RPMI8226 (cell line): Measurements from ENCODE around the gene HIBADH.
"Not testable (repeated sequence)": the region's sequence is repeated elsewhere in the genome, so short reads cannot be mapped to it uniquely, and the experiment has no call there.

Experiments used
- DNase-seq: peaks from one replicate; pipeline ENCODE4 v3.0.0-alpha.2; 2015

The HIBADH gene

DNA sequence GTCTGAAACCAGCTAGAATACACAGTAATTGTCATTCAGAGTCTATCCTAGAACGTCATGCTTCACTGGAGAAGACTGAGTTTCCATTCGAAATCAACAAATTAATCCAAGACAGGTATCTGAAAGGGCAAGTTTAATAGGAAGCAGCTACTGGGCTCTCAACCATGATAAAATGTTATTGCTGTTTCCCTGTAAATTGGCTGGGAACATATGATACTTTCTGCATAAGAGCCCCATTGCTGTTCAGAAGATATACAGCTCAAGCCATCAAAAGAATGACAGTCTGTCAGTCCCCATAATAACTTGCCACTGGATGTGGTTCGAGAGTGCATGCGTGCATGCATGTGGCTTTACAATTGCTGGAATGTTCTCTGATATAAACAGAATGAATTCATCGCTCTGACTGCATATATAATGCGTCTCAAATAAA is 129.0 kb downstream of the HIBADH start:
- DNase-seq = no peak

DNA sequence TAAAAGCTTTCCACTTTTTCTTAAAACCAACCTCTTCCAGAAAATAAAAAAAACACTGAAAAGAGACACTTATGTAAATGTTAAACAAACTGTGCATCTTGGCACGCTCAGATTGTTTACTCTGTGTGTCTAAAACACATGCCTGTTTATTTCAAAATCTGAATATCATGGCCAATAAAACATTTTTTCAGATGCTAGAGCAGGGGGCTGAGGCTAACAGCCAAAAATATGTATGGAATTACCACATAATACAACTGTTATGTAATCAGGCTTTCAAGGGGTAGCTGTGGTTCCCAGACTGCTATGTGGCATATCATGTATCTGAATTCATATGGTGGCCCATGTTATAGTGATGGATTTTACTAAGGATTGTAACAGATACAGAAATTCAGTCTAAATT is 130.4 kb downstream of the HIBADH start:
- no peak for DNase-seq

DNA sequence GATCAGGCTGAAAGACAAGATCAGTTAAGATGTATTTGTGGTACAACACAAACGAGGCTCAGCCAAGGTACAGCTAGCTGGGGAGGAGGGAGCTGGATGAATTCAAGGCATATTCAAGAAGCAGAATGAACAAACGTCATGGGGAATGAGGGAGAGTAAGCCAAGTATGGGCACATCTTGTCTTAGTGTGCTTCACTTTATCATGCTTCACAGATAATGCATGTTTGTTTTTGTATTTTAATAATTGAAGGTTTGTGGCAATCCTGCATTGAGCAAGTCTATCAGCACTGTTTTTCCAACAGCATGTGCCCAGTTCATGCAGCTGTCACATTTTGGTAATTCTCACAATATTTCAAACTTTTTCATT is 135.4 kb downstream of the HIBADH start:
- no peak for DNase-seq

DNA sequence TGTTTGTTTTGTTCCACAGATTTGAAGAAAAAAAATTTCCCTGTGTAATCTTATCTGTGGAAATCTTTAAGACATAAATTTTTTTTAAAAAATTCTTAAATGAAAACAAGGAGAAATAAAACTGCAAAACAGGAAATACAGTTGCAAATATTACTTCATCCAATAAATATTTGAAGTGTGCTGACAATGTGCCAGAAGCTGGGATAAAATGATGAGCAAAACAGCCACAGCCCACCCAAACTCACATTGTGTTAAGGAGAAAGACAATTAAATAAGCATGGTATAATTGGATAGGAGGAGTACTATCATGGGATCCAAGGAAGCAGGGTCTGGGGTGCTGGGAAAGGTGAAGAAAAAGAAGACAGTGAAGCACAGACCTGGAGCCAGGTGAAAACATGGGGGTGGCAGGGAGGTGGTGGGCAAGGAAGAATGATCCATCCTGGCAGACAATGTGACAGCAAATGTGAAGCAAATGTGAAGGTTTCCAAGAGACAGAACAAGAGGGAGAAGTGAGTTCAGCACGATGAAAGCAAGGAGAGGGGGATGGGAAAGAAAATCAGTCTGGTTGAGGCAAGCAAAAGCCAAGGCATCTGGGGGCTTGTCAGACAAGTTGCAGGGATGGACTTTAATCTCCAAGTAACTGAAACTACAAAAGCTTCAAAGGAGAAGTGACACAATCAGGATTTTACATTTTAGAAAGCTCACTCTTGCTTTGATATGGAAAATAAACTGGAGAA is 135.9 kb downstream of the HIBADH start:
- no peak for DNase-seq

DNA sequence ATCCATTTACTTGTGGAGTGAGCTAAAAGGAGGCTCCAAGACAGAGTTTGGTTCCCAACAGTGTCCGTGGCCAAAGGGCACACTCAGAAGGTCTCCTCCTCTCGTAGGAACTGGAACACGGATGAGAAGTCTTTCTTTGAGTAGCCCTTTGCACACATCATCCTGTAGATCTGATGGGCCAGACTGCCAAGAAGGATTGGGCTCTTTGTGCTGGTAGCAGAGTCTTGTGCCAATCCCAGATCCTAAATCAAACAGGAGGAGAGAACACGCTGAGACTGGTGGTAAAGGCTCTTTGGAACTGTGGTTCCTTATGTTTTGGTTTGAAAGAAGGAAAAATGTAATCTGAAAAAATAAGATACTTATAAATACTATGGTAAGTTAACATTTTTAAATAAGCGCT is 136.6 kb downstream of the HIBADH start:
- no peak for DNase-seq

DNA sequence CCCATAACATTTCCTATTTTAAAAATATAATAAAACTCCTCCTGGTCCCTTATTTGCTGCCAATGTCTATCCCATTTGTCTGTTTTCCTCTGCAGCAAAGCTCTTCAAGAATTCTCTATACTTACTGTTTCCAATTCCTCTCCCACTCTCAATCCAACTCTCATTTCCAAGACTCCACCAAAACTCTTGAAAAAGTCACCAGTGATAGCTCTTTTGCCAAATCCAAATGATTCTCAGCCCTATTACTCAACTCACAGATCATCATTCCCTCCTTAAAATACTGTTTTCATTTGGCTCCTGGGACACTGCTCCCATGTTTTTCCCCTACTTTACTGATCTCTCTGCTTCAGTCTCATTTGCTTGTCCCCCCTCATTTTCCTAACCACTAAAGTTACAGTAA is 139.4 kb downstream of the HIBADH start:
- DNase-seq = no peak

DNA sequence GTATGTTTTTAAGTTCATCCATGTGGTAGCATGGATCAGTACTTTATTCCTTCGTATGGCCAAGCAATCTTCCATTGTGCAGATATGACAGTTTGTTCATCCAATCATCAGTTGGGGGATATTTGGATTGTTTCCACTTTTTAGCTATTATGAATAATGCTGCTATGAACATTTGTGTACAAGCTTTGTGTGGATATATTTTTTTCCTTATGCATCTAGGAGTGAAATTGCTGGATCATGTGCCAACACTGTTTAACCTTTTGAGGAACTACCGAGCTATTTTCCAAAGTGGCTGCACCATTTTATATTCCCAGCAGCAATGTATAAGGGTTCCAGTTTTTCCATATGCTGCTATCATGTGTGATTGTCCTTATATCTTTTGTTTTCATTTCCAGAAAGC is 140.1 kb downstream of the HIBADH start:
- DNase-seq = no peak

DNA sequence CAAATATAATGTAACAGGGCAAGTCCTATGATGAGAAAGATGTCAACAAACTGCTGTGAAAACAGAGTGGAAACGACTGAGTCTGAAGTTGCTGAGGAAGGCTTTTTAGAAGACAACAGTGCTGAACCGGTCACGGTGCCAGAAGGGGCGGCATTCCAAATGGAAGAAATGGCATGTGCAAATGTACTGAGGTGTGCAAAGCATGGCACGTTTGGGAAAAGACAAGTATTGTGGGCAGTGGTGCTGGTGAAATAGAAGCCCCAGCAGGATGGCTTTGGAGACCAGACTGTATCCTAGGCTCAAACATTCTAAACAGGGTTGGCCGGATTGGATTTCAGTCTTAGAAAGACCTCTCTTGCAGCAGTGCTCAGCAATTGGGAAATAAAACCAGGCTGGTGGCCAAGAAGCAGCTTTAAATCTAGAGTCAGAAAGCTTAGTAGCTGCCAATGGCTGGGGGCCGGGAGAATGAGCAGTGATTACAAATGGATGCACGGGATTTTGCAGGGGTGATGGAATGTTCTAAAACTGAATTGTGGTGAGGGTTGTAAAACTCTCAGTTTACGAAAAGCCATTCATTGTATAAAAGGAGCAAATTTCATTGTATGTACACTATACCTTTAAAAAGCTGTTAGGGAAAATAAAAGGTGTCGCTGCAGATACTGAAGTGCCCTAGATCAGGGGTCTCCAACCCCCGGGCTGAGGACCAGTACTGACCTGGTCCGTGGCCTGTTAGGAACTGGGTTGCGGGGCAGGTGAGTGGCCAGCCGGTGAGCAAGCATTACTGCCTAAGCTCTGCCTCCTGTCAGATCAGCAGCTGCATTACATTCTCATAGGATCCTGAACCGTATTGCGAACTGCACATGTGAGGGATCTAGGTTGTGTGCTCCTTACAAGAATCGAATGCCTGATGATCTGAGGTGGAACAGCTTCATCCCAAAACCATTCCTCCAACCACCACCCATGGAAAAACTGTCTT is 141.6 kb downstream of the HIBADH start:
- DNase-seq = no peak

DNA sequence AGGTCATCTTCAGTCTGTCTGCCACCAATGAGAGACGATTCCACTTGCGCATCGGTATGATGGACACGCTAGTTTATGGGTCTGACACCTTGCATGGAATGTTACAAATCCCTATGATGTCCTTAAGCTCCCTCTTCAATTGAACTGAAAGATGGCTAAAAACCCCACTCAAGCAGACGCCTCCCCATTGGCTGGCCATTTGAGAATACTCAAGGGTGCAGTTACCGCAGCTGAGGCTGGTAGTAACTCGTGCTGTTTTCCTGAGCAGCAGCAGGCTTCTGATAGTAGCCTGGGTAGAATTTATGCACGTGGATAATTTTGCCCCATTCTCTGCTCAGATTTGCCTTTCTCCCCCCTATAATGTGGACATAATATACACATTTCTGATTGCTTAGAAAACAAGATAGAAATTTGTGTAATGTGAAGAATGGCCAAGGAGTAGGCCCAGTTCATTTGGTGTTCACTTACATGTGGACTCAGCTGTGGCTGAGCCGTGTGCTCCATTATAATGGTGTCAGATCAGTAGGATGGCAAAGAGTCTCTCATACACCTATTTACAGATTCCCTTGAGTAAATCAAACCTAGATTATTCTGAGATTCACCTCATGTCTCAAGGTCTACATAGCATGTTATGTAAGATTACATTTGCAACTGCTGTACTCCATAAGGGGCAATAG is 142.8 kb downstream of the HIBADH start:
- no peak for DNase-seq

DNA sequence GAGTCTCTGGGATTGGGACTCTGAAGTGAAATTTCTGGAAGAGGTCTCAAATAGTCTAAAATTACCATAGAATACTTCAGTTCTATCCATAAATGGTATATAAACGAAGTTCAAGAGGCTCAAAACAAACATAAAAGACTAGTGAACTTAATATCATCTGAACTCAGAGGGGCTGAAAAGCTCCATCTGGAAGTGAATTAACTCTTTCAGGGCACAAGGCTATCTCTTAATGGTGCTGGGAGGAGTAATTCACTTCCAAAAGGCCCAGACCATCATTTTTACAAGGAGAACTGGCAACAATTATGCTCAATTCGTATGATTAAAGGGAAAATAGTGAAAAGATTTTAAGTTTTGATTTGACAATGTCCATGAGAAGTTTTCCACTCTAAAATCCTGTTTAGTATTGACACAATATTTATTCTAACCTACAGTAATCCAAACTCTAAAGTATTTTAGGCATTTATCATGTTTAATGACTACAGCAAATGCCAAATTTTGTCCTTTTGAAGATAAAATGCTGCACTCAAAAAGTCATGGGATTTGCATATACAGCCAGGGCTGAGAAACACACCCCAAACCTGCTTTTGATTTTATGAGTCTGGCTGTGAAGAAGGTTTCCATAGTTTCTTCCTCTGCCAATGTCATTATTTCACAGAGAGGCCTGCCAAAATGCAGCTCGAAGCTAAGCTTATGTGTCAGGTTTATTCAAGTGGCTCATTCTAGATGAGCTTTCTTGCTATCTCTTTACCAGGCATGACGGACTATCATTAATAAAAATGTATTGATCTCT is 143.9 kb downstream of the HIBADH start:
- DNase-seq = no peak

DNA sequence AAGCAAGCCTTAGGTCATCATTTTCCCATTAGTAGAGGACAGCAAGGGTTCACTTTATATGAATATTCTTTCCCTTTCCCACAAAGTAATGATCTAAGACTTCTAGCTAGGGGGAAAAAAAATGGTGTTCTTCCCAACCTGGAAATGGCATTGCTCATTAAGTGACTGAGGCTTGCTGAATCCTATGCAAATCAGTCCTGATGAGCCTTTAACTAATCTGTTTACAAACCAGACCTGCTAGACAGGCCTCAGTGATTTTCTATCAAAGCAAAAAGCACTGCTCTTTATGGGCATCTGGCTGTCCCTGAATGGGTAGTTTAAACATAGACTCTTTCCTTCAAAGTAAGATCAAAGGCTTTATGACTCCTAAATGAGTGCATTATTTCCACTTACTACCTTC is 146.3 kb downstream of the HIBADH start:
- DNase-seq = no peak

DNA sequence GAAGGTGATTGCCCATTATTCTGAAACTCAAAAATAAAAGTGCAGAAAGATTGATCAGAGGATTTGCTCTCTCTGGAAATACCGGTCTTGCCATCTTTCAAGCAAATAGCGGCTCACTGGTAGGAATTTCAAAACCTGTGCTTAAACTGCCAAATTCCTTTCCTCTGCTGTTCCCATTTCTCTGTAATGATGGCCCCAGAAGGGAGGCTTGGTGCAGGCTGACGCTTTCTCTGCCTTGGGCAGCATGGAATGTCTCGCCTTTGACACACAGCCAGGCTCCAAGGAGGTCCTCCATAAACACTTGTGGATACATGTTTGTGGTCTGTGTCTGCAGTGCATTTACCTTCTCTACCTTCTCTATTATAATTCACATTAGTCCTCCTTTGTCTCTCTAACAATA is 146.8 kb downstream of the HIBADH start:
- no peak for DNase-seq

DNA sequence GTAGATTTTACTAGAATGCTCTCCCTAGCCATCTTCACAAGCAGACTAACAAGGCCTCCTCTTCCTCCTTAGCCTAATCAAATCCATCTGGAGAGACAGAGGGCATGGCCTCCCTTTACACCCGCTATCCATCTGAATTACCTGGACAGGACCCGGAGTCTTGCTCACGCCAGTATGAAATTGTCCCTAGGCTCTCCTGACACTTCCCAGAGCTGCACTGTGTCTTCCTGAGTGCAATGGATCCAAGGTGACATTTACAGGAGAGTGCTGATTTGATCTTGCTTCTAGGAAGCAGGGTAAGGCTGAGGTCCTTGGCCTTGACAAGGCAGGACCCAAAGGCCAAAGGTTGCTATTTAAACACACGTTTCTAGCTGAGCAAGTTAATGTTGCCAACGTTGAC is 147.8 kb downstream of the HIBADH start:
- DNase-seq = no peak

DNA sequence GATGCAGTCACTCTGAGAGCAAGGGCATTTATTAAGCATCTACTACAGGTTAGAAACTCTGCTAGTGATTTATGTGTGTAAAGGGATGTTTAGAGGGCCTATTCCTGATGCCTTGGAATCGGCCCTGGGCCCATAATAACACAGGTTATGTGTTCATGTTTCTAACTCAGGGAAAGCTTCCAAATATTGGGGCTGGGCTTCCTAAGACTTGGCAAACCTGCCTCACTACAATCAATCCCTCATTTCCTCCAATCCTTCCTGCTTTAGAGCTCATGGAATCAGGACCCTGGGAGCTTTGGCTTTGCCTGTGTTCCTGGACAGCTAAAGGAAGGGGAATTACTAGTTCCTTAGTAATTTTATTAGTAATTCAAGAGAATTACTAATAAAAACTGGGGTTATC is 148.8 kb downstream of the HIBADH start:
- no peak for DNase-seq

DNA sequence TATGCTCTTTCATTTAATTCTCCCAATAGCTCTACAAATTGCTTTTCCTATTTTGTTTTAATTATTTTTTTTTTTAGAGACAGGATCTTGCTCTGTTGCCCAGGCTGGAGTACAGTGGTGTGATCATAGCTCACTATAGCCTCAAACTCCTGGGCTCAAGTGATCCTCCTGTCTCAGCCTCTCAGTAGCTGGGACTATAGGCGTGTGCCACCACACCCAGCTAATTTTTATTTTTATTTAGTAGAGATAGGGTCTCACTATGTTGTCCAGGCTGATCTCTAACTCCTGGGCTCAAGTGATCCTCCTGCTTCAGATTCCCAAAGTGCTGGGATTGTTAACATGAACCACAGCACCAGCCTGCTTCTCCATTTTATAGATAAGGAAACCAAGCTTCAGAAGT is 151.3 kb downstream of the HIBADH start:
- DNase-seq = not testable (repeated sequence)

DNA sequence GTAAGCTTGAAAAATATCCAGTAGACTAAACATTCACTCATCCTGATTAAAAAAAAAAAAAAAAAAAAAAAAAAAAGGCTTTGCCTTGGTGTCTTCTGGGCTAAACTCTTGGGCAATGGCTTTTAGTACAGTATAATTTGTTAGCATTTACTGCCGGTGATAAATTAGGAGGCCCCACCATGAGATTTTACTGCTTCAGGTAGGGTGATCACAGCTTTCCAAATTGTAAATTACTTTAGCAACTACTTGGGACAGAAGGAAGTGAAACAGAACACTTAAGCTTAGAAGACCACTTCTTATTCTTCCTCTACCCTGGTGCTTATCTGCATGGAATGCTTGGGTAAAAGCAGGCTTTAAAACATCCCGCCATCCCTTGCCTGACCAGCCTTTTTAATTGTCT is 152.1 kb downstream of the HIBADH start:
- no peak for DNase-seq

DNA sequence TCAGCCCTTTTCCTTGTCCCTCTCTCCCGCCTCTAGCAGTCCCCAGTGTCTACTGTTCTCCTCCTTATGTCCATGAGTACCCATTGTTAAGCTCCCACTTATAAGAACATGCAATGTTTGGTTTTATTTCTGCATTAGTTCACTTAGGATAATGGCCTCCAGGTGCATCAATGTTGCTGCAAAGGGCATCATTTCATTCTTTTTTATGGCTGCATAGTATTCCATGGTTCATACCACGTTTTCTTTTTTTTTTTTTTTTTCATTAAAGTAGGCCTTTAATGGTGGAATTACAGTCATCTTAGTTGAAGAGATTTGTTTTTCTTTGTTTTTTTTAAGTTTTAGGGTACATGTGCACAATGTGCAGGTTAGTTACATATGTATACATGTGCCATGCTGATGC is 160.8 kb downstream of the HIBADH start:
- not testable (repeated sequence) for DNase-seq

DNA sequence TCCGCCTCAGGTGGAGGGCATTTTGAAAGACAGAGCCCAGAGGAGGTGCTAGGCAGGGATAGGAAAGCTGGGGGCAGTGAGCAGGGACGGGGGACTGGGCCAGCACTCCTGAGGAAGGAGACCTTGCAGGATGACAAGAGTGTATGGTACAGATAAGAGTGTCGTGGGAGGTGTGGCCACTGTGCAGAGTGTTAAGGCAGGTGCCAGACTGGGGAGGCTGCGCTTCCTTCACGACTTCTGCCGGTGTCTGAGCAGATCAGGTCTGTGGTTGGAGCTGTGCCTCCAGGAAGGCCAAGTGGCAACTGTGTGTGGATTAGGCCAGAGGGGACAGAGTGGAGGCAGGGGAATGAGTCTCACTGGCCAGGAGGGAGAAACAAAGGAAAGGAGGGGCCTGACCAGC is 161.7 kb downstream of the HIBADH start:
- no peak for DNase-seq

DNA sequence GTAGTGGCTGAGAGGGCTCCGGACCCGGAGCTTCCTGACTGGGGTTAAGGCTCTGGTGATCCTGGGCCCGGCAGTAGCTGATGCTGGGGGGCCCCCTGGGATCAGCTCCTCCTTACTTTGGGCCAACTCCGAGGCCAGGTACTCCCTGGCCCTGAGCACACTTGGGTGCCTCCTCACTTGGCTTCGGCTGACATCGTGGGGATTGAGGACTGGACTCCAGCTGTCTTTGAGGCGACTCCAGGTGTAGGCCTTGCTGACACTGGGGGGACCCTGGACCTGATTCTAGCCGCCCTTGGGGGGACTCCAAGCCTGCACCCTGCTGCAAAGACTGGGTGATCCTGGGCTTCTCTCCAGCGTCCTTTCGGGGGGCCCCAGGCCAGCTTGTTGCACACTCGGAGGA is 170.5 kb downstream of the HIBADH start:
- DNase-seq = no peak

DNA sequence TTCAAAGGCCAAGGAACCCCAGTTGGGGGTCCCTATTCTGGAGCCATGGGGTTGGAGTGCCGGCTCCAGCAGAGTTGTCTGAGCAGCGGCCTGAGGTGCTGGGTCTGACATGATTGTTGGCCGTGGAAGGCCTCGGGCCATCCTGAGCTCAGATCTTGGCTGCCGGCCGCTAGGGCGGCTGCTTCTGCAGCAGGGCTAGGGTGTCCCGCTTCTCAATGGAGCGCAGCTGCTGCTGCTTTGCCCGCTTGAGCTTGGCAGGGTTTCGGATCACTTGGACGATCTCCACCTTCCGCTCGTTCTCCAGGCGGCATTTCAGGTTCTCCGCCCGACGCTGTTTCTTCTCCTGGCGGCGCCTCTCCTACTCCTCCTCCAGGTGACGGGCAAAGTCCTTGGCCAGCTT is 171.1 kb downstream of the HIBADH start:
- no peak for DNase-seq

DNA sequence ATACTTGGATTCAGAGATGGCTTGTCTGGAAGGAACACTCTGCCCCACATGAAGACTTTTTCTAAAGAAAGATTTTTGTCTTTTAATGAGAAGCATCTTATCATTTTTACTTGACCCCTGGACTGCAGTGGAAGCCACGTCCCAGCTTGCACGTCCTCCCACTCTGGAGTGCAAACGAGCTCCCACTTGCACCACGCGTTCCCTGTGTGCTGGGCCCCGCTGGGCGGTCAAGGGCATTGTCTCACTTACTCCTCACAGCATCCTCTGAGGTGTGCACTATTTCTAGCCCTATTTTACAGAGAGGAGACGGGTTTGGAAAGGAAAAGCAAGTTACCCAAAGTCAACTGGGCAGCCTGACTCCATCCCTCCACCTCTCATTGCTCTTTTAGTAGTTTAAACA is 175.2 kb downstream of the HIBADH start:
- no peak for DNase-seq

DNA sequence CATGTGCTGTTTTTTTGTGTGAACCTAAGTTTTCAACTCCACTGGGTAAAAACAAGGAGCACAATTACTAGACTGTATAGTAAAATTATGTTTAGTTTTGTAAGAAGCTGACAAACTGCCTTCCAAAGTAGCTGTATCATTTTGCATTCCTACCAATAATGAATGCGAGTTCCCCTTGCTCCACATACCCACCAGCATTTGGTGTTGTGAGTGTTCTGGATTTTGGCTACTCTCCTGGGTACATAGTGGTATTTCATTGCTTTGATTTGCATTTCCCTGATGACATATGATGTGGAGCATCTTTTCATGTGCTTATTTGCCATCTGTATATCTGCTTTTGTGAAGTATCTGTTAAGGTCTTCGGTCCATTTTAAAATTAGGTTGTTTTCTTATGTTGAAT is 178.2 kb downstream of the HIBADH start:
- DNase-seq = no peak

DNA sequence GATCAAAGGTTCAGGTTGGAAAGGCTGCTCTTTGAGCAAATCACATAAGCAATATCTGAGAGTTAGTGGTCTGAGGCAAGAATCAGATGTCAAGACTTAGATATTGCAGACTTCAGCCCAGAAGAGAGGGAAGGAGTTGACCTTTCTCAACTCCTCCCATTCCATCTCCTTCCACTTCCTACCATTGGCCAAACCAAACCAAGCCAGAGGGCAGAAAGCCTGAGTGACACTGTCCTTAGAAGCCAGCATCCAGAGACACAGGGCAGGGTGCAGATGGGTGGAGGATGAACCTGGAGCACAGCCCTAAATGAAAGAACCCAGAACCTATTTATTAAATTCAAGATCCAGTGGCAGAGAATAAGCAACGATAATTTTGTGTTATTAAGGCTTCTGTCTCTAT is 180.5 kb downstream of the HIBADH start:
- DNase-seq = no peak
